Mucosa of descending colon (tissue), 3 donors: ENCODE measurements around the gene OPTN. TPM values are rescaled to one million over a fixed set of nuclear protein-coding genes. Genes with fewer than 3 reads are reported as not detected.

Experiments
- ATAC-seq: fragments of 200-7000 bp; cut with Tn5 transposase; one replicate; pipeline ENCODE4 v1.9.1; 2020; ENCODE audit warnings: mild to moderate bottlenecking, moderate library complexity
- DNase-seq, 3 donors: peaks; one replicate each; pipeline ENCODE4 v3.0.0-alpha.2; 2020
- H3K36me3 ChIP-seq: fragments of 200-600 bp; one replicate; pipeline ENCODE4 v1.8.0; 2021; ENCODE audit warnings: low read depth, mild to moderate bottlenecking
- H3K4me1 ChIP-seq: fragments of 200-600 bp; one replicate; pipeline ENCODE4 v1.8.0; 2021; ENCODE audit warnings: low read depth, mild to moderate bottlenecking
- H3K4me3 ChIP-seq: fragments of 200-600 bp; one replicate; pipeline ENCODE4 v1.8.0; 2021; ENCODE audit warnings: mild to moderate bottlenecking
- H3K9me3 ChIP-seq: fragments of 200-600 bp; one replicate; pipeline ENCODE4 v1.8.0; 2021; ENCODE audit warnings: mild to moderate bottlenecking
- CTCF ChIP-seq: fragments of 200-600 bp; IDR thresholded peaks from one replicate; pipeline ENCODE4 v1.8.0; 2022; ENCODE audit warnings: antibody characterized with exemption, mild to moderate bottlenecking
- intact Hi-C, 2 donors: fragments of 100-400 bp; cut with DNase I in 1 of 2; cut with micrococcal nuclease in 1 of 2; formaldehyde crosslinking; loops; one replicate each; pipeline versions ENCODE4 v1.11.0 to v1.11.1; 2022; cut with DNase I, micrococcal nuclease
- total RNA-seq, 3 donors: library from RNA; stranded (reverse); fragmentation: NEBNext Ultra II Directional in 2 of 3; extraction: Animal tissue kit (Norgen Biotek cat#: 25700) in 2 of 3; gene quantifications; one replicate each; pipeline versions ENCODE4 v1.2.1 to v1.2.4, GENCODE V29; 2021 to 2023
- donor health status: DM: no; HTN: no; CAD: no; lungs with moderate emphysema.
- donor health status: DM: no; HTN: no; CAD: no.
- donor health status: DM: no; HTN: yes; CAD: no.

OPTN gene
- total RNA-seq, 3 donors from 2014 or later, result 92.1 to 148 (median 101) TPM

- H3K4me1 ChIP-seq, result no peaks in the 10 kb centered on the region
- intact Hi-C loops, result loop anchor here in 1 of 2 donors (10.0 kb wide), 1 partner anchor 334 kb away; no protein-coding TSS in a partner anchor
- DNase-seq (no peak), ATAC-seq (no peak)
- TF ChIP-seq CTCF, result no peak
- no peaks in the 10 kb centered on the region for H3K36me3 ChIP-seq
- no peak overlapping the region for H3K4me3 ChIP-seq
- H3K9me3 ChIP-seq, result no peaks in the 10 kb centered on the region
Observed at GRCh38 chr10:13068484-13068883, 31.5 kb upstream of the OPTN start.

- no peak for DNase-seq
- intact Hi-C loops, result loop anchor here in 1 of 2 donors (10.0 kb wide), 1 partner anchor 818 kb away; no protein-coding TSS in a partner anchor
- ATAC-seq, result no peak
- Histone ChIP-seq H3K36me3 (no peaks in the 10 kb centered on the region), H3K9me3 (no peaks in the 10 kb centered on the region), H3K4me1 (no peaks in the 10 kb centered on the region), H3K4me3 (no peak overlapping the region)
- no peak for TF ChIP-seq CTCF
Observed at GRCh38 chr10:13072339-13072738, 27.6 kb upstream of the OPTN start.

GRCh38 chr10:13074563-13075451, 25.2 kb upstream of the OPTN start:
- H3K4me1 ChIP-seq, result no peaks in the 10 kb centered on the region
- H3K4me3 ChIP-seq, result no peak overlapping the region
- peak in 2 of 3 donors; percentile 67 to 75 for DNase-seq
- intact Hi-C loops, result loop anchor here in 1 of 2 donors (10.0 kb wide), 1 partner anchor 820 kb away; no protein-coding TSS in a partner anchor
- peak; percentile 86 for ATAC-seq
- H3K36me3 ChIP-seq, result no peaks in the 10 kb centered on the region
- peak; percentile 75 for TF ChIP-seq CTCF
- peaks cover 16% of the 10 kb centered on the region for H3K9me3 ChIP-seq

- ATAC-seq, result no peak
- intact Hi-C loops, result loop anchor here in 1 of 2 donors (10.0 kb wide), 1 partner anchor 824 kb away; no protein-coding TSS in a partner anchor
Observed at GRCh38 chr10:13078912-13079775, 20.8 kb upstream of the OPTN start.

More at GRCh38 chr10:13078912-13079775, 20.8 kb upstream of the OPTN start:
- DNase-seq, result no peak
- no peaks in the 10 kb centered on the region for H3K4me1 ChIP-seq
- no peaks in the 10 kb centered on the region for H3K36me3 ChIP-seq
- TF ChIP-seq CTCF, result no peak
- peaks cover 36% of the 10 kb centered on the region for H3K9me3 ChIP-seq
- H3K4me3 ChIP-seq, result no peak overlapping the region
